Neural cell (in vitro differentiated cells): ENCODE data around the gene MLLT10.

ENCODE experiments used
- CTCF ChIP-seq: fragments of 450-650 bp; IDR thresholded peaks from 2 replicates; pipeline ENCODE4 v1.5.1; 2014; ENCODE audit warnings: antibody characterized with exemption, mild to moderate bottlenecking, moderate library complexity; ENCODE audit not compliant: poor library complexity, severe bottlenecking
- EP300 ChIP-seq: fragments of 450-650 bp; conservative IDR thresholded peaks from 2 replicates; pipeline ENCODE4 v1.6.1; 2014; ENCODE audit warnings: antibody characterized with exemption, mild to moderate bottlenecking, moderate library complexity; ENCODE audit not compliant: poor library complexity, severe bottlenecking
- EZH2 ChIP-seq: fragments of 200-600, 300-800 bp; shearing (Covaris generic), sonication (generic); IDR thresholded peaks from 2 replicates; pipeline ENCODE4 v1.6.1; 2014; ENCODE audit warnings: antibody characterized with exemption, low read length, borderline replicate concordance, mild to moderate bottlenecking; ENCODE audit not compliant: insufficient read depth, poor library complexity, severe bottlenecking
- TAF1 ChIP-seq: IDR thresholded peaks from 2 replicates; pipeline ENCODE4 v1.6.1; 2012; ENCODE audit warnings: low read depth

- TF ChIP-seq CTCF, result no peak
- TF ChIP-seq TAF1, result no peak
- TF ChIP-seq EP300, result no peak
- no peak for TF ChIP-seq EZH2
Observed at GRCh38 chr10:21572578-21572977, 38.5 kb downstream of the MLLT10 start.
